ELF-1 (cell line): ENCODE results near the gene TCF21.
"Not testable (repeated sequence)": the region's sequence is repeated elsewhere in the genome, so short reads cannot be mapped to it uniquely, and the experiment has no call there.

Experiments
- DNase-seq: peaks from one replicate; pipeline ENCODE4 v3.0.0-alpha.2; 2016; ENCODE audit warnings: low read depth, low spot score

TCF21 gene

GRCh38 chr6:133923938-133924593, 35.2 kb downstream of the TCF21 start:
- peak; percentile 64 for DNase-seq

GRCh38 chr6:133931221-133931620, 42.3 kb downstream of the TCF21 start:
- DNase-seq, result not testable (repeated sequence)

DNA sequence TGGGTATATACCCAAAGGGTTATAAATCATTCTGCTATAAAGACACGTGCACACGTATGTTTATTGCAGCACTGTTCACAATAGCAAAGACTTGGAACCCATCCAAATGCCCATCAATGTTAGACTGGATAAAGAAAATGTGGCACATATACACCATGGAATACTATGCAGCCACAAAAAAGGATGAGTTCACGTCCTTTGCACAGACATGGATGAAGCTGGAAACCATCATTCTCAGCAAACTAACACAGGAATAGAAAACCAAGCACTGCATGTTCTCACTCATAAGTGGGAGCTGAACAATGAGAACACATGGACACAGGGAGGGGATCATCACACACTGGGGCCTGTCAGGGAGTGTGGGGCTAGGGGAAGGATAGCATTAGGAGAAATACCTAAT, 47.4 kb downstream of the TCF21 start:
- not testable (repeated sequence) for DNase-seq

DNA sequence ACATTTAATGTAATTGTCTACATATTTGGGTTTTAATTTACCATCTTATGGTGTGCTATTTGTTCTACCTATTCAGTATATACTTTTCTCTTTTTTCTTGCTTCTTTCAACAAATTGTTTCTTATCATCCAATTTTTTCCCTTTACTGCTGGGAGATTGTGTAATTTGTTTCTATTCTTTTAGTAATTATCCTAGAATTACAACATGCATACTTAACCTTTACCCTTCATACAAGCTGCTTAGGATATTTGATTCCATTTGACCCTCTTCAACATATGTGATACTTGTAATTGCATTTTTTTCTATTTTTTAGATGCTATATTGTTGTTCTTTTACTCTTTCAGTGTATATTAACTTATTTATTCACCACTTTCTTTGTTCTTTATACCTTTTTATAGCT, 49.0 kb downstream of the TCF21 start:
- no peak for DNase-seq

DNA sequence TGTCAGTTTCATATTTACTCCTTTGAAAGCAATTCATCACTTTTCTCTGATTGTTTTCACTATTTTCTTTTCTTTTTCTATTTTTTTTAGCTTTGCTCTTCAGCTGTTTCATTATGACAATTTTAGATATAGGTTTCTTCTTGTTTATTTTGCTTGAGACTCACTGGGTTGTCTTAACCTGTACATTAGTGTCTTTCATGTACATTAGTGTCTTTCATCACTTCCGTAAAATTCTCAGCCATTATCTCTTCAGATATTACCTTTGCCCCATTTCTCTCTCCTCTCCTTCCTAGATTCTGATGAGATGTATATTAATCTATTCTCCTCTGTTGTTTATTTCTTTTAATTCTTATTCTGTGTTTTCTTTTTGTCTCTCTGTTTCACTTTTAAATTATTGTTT, 49.6 kb downstream of the TCF21 start:
- DNase-seq, result no peak

DNA sequence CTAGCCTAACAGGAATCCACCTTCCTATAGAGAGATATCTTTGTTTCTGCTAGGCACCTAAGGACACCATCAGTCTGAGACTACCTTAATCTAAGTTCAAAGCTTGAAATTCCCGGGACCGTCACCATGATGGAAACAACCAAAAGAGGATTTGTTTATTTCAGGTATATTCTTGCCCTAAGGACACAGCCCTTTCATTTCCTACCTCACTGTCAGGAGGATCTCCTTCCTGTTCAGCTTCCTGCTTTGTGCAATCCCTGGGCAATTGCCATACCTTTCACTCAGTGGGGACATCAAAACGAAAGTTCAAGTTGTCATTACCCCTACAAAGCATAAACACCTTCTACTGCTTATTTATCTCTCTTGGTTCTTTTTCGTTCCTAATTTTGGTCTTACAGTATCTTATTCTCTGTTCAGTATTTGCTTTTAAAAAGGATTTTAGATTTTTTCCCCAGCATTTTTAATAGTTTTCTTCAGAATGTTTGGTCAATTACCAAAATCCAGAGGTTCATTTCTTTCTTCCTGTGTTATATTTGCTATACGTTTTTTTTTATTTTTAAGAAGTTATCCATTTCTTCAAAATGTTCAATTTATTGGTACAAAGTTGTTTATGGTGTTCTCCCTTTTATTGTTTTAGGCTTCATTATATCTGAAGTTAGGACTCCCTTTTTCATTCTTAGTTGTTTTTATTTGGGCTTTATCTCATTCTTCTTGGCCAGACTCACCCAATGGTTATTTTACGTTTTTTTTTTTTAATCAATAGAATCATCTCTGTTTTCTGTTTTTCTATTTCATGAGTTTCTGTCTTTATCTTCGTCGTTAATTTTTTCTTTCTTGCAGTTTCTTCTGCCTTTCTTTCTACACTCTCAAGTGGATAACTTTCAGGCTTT, 51.1 kb downstream of the TCF21 start:
- DNase-seq, result no peak
